ENCODE results near the gene HSFX1. TPM values are rescaled to one million over a fixed set of nuclear protein-coding genes. Genes with fewer than 3 reads are reported as not detected.
"Not testable (repeated sequence)": the region's sequence is repeated elsewhere in the genome, so short reads cannot be mapped to it uniquely, and the experiment has no call there.

The HSFX1 gene
- polyA plus RNA-seq, 1 donor from 2014 or later = not detected

DNA sequence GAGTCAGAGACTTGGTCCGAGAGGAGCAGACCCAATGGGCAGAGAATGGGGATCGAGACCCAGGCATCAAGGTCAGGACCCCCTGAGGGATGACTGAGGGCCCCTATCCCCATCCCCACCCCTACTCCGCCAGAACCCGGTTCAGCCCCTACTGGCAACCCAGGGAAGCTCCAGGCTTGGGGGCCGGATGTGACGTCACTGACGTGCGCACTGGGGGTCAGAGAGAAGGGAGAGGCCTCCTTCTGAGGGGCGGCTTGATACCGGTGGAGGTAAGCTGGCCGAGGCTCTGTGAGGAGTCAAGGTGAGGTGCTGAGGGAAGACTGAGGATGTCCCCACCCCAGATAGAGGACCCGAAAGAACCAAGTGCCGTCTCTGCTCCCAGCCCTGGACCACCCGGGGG is 7.9 kb downstream of the HSFX1 start, which contains the start of gene MAGEA9:
Gene MAGEA9, plus strand, starts transcription at position 204 of the 400 bp plus-strand sequence. CDS start 4,281 bp downstream, outside the sequence.
- H3K4me3 Mint-ChIP-seq = not testable (repeated sequence)

DNA sequence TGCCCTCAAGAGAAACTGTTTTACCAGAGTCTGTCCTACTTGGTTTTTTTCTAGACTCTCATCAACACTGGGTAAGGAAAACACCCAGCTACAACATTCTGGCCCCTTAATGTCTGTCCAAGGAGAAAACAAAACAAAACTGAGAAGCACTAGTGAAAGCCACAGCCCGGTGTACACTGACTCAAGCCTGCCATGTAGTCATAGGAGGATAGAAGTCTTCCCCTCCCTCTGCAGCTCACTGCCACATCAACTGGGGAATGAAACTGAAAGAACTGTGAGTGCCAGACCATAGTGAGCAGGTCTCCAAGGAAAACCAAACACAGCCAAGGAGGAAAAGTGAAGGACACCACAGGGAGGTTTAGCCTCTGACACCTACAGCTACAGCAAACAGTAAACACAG is 21.7 kb downstream of the HSFX1 start:
- not testable (repeated sequence) for H3K36me3 Mint-ChIP-seq, H3K9me3 Mint-ChIP-seq, H3K4me3 Mint-ChIP-seq, H3K27me3 Mint-ChIP-seq, H3K4me1 Mint-ChIP-seq, H3K27ac Mint-ChIP-seq

More for the DNA sequence above, 7.9 kb downstream of the HSFX1 start, which contains the start of gene MAGEA9:
- H3K36me3 Mint-ChIP-seq, H3K4me1 Mint-ChIP-seq, H3K9me3 Mint-ChIP-seq, H3K27me3 Mint-ChIP-seq, H3K27ac Mint-ChIP-seq: not testable (repeated sequence)

DNA sequence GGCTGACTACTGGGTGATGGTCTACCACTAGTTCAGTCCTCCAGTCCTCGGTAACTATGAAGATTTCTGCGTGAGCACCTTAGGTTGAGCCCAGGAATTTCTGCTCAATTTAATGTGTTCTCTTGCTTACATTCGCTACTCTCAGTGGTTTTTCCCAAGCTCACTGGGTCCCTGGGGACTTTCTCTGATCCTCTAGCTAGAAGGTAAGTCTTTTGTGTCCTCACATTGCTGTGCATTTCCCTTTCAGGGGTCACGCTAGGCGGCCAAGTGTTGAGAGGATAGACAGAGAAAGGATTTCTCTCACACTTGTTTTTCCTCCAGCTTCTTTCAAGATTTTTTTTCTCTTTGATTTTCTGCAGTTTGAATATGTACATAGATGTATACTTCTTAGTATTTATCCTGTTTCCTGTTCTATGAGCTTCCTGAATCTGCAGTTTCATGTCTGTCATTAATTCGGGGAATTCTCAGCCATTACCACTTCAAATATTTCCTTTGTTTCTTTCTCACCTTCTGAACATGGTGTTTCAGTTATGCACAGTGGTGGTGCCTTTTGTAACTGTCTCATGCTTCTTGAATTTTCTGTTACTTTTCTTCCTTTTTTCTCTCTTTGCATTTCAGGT is 25.3 kb downstream of the HSFX1 start:
- H3K36me3 Mint-ChIP-seq = no peaks in the 10 kb centered on the region
- H3K9me3 Mint-ChIP-seq = peaks cover 0 to 5% (median 0%) of the 10 kb centered on the region in 3 donors
- peak overlapping the region in 1 of 4 donors; percentile 49 for H3K4me3 Mint-ChIP-seq
- H3K27me3 Mint-ChIP-seq = peaks cover 2% of the 10 kb centered on the region
- H3K27ac Mint-ChIP-seq = peak overlapping the region in 1 of 3 donors; percentile 18
- H3K4me1 Mint-ChIP-seq = peaks cover 3 to 10% (median 10%) of the 10 kb centered on the region in 3 donors

DNA sequence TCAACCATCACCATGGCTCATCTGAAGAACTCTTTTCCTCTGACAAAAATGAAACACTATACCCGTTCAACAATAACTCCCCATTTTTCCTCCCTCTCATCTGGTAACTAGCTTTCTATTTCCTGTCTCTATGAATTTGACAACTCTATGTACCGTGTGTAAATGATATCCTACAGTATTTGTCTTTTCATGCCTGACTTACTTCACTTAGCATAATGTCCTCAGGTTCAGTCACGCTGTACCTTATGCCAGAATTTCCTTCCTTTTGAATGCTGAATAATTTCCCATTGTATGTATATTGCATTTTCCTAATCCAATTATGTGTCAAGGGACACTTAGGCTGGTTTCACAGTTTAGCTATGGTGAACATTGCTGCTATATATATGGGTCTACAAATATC is 26.1 kb downstream of the HSFX1 start:
- no peak overlapping the region for H3K4me3 Mint-ChIP-seq
- H3K4me1 Mint-ChIP-seq = peaks cover 3 to 10% (median 10%) of the 10 kb centered on the region in 3 donors

DNA sequence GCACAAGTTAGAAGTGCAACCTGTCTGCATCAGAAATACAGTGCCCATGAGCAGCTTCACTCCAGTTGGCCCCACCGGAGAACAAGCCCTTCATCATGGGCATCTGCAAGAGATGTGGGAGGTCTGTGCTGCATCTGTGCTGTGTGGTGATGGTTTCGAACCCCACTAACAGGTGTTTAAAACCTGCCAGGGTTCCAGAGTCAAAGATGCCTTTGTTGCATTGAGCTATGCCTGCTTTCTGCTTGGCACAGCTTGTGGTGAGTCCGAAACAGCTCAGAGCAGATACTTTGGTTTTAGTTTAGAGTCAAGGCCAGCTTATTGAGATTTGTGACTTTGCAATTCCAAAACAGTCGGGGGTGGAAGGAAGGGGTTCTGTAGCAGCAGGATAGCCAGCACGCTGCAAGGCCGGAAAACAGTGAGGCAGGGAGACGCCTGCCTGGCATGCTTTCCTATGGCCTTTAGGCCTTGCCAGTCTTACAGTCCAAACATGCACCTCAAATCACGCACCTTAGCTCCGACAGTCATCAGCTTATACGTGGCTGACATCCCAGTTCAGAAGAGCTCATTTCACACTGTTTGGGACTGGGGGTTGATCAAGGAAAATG is 29.7 kb downstream of the HSFX1 start:
- peaks cover 0 to 5% (median 0%) of the 10 kb centered on the region in 3 donors for H3K9me3 Mint-ChIP-seq
- H3K4me3 Mint-ChIP-seq = no peak overlapping the region
- H3K27ac Mint-ChIP-seq = no peak overlapping the region
- no peaks in the 10 kb centered on the region for H3K36me3 Mint-ChIP-seq
- peaks cover 1 to 6% (median 5%) of the 10 kb centered on the region in 3 donors for H3K4me1 Mint-ChIP-seq
- peaks cover 5% of the 10 kb centered on the region for H3K27me3 Mint-ChIP-seq

More for the DNA sequence above, 26.1 kb downstream of the HSFX1 start:
- H3K27me3 Mint-ChIP-seq = peaks cover 3% of the 10 kb centered on the region
- H3K36me3 Mint-ChIP-seq = no peaks in the 10 kb centered on the region
- no peak overlapping the region for H3K27ac Mint-ChIP-seq
- H3K9me3 Mint-ChIP-seq = peaks cover 0 to 5% (median 0%) of the 10 kb centered on the region in 3 donors

DNA sequence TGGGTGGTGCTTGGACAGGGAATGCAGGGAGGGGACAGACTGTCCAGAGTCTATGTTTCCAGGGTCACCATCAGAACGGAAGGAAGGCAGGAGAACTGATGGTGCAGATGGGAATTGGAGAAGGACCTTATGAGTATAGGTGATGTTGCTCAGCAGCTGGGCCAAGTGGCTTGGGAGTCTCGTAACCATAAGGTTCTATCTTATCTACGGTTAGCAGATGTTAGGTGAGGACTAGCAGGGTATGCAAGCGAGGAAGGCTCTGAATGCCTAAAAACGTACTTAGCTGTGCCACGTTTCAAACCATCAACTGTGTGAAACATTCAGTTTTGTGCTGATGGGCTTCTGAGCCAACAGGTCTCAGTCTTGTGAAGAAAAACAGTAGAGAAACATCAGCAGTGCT is 30.2 kb downstream of the HSFX1 start:
- no peak overlapping the region for H3K4me3 Mint-ChIP-seq
- H3K36me3 Mint-ChIP-seq = no peaks in the 10 kb centered on the region
- peaks cover 6% of the 10 kb centered on the region for H3K27me3 Mint-ChIP-seq
- peaks cover 1 to 6% (median 5%) of the 10 kb centered on the region in 3 donors for H3K4me1 Mint-ChIP-seq
- no peak overlapping the region for H3K27ac Mint-ChIP-seq
- peaks cover 0 to 5% (median 0%) of the 10 kb centered on the region in 3 donors for H3K9me3 Mint-ChIP-seq

DNA sequence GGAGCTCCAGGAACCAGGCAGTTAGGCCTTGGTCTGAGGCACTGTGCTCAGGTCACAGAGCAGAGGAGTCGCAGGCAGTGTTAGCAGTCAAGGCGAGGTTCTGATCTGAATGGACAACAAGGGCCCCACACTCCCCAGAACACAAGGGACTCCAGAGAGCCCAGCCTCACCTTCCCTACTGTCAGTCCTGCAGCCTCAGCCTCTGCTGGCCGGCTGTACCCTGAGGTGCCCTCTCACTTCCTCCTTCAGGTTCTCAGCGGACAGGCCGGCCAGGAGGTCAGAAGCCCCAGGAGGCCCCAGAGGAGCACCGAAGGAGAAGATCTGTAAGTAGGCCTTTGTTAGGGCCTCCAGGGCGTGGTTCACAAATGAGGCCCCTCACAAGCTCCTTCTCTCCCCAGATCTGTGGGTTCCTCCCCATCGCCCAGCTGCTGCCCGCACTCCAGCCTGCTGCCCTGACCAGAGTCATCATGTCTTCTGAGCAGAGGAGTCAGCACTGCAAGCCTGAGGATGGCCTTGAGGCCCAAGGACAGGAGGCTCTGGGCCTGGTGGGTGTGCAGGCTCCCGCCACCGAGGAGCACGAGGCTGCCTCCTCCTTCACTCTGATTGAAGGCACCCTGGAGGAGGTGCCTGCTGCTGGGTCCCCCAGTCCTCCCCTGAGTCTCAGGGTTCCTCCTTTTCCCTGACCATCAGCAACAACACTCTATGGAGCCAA is 34.0 kb downstream of the HSFX1 start:
- Mint-ChIP-seq H3K9me3 (peaks cover 0 to 2% (median 0%) of the 10 kb centered on the region in 3 donors), H3K27ac (no peak overlapping the region), H3K36me3 (no peaks in the 10 kb centered on the region), H3K4me3 (no peak overlapping the region), H3K27me3 (peaks cover 4% of the 10 kb centered on the region), H3K4me1 (peaks cover 0 to 1% (median 0%) of the 10 kb centered on the region in 3 donors)

DNA sequence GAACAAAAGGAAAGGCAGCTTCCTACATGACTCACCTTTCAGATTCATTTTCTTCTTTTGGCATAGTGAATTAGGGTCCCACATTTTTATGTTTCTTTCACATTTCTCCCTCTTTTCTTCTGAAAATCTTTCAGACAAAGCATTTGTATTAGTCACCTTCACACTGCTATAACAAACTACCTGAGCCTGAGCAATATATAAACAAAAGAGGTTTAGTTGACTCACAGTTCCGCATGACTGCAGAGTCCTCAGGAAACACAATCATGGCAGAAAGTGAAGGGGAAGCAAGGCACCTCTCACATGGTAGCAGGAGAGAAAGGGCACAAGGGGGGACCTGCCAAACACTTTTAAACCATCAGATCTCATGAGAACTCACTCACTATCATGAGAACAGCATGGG is 44.8 kb downstream of the HSFX1 start:
- Mint-ChIP-seq H3K4me3 (no peak overlapping the region), H3K36me3 (no peaks in the 10 kb centered on the region), H3K4me1 (no peaks in the 10 kb centered on the region), H3K9me3 (peaks cover 0 to 3% (median 0%) of the 10 kb centered on the region in 3 donors), H3K27me3 (peaks cover 1% of the 10 kb centered on the region), H3K27ac (no peak overlapping the region)

DNA sequence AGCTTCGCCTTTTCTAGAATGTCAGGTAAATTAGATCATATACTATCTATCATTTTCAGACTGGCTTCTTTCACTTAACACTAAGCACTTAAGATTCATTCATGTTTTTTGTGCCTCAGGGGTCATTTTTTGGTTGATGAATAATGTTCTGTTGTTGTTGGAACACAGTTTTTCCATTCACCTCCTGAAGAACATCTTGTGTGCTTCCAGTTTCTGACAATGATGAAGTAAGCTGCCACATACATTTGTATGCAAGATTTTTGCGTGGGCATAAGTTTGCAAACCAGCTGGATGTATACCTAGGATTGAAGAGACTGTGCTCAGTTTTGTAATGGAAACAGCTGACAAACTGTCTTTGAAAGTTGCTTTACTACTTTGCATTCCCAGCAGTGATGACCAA is 45.5 kb downstream of the HSFX1 start:
- peaks cover 0 to 3% (median 0%) of the 10 kb centered on the region in 3 donors for H3K9me3 Mint-ChIP-seq
- no peaks in the 10 kb centered on the region for H3K36me3 Mint-ChIP-seq
- no peaks in the 10 kb centered on the region for H3K4me1 Mint-ChIP-seq
- no peak overlapping the region for H3K27ac Mint-ChIP-seq
- no peak overlapping the region for H3K4me3 Mint-ChIP-seq
- peaks cover 3% of the 10 kb centered on the region for H3K27me3 Mint-ChIP-seq

DNA sequence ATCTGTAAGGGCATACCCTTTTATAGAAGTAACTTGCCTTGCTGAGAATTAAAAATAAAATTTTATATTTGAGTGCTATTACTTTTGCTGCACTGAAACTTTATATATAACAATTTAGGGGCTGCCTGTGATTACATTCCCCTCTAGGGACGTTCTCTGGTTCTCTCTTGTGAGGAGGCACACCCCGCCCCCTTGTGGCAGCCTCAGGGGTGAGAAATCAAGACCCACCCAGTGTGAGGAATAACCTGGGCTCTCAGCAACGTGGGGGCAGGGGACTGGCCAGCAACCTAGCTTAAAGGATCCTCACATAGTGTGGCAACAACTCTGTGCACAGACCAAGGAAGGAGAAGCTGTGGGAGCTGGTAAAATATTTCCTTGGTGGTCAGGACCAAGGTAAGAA is 51.6 kb downstream of the HSFX1 start:
- H3K4me3 Mint-ChIP-seq = no peak overlapping the region

More for the DNA sequence above, 51.6 kb downstream of the HSFX1 start:
- H3K36me3 Mint-ChIP-seq = no peaks in the 10 kb centered on the region
- H3K27ac Mint-ChIP-seq = no peak overlapping the region
- peaks cover 0 to 12% (median 6%) of the 10 kb centered on the region in 3 donors for H3K4me1 Mint-ChIP-seq
- peaks cover 0 to 1% (median 0%) of the 10 kb centered on the region in 3 donors for H3K9me3 Mint-ChIP-seq
- peaks cover 2% of the 10 kb centered on the region for H3K27me3 Mint-ChIP-seq

Other genes starting within 250 kb of the HSFX1 start
- gene EOLA1, start 233.1 kb upstream of the HSFX1 start, polyA plus RNA-seq = 19.0 TPM
- not detected for gene HSFX3, start 224.1 kb upstream of the HSFX1 start, polyA plus RNA-seq
- 0.46 TPM for gene MAGEA9B, start 186.6 kb upstream of the HSFX1 start, polyA plus RNA-seq
- 0.16 TPM for gene HSFX2, start 178.8 kb upstream of the HSFX1 start, polyA plus RNA-seq
- 18.2 TPM for gene TMEM185A, start 142.3 kb upstream of the HSFX1 start, polyA plus RNA-seq
- not detected for gene MAGEA11, start 62.0 kb upstream of the HSFX1 start, polyA plus RNA-seq
- not detected for gene MAGEA9, start 7.9 kb downstream of the HSFX1 start, polyA plus RNA-seq
- gene MAGEA8, start 107.1 kb downstream of the HSFX1 start, polyA plus RNA-seq = not detected
- not detected for gene HSFX4, start 155.5 kb downstream of the HSFX1 start, polyA plus RNA-seq
- 37.7 TPM for gene EOLA2, start 164.4 kb downstream of the HSFX1 start, polyA plus RNA-seq

Data from IgD-negative memory B cell (primary cell).